Measurements from ENCODE around the gene PFKFB2.
"Not testable (repeated sequence)": the region's sequence is repeated elsewhere in the genome, so short reads cannot be mapped to it uniquely, and the experiment has no call there.

Gene PFKFB2

DNA sequence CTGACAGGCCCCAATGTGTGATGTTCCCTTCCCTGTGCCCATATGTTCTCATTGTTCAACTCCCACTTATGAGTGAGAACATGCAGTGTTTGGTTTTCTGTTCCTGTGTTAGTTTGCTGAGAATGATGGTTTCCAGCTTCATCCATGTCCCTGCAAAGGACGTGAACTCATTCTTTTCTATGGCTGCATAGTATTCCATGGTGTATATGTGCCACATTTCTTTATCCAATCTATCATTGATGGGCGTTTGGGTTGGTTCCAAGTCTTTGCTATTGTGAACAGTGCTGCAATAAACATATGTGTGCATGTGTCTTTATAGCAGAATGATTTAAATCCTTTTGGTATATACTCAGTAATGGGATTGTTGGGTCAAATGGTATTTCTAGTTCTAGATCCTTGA, 11.7 kb upstream of the PFKFB2 start:
- DNase-seq = not testable (repeated sequence)

DNA sequence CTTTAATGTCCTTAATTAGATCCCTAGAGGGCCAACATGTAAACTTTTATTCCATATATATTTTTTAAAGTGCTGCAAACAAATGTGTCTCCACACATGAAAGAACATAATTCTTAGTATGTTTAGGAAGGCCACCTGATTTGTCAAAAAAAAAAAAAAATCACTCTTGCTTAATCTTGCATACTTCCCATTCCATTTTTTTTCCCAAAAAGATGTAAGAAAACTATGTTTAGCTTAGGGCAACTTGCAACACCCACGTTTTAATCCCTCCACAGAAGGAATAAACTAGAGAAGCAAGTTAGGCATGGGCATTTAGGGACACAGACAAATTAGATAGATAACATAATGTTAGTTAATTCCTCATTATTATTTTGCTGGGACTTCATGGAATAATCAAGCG, 7.6 kb upstream of the PFKFB2 start:
- no peak for DNase-seq

DNA sequence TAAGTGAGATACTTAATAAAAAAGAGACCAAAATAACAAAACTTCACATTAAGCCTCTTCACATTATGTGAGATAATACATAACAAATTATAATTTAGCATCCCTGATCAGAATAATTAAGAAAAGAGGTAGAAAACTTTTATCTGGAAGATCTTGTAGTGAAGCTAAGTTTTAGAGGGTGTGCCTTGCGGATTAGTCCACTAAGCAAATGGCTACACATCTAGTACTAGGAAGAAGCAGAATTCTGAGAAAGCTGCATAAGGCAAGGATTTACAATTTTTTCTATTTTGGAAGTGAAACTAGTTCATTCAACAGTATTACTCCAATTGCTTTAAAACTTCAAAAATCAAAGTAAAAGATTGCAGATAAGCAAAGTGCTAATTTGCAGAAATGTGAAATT, 5.6 kb upstream of the PFKFB2 start:
- DNase-seq = no peak

DNA sequence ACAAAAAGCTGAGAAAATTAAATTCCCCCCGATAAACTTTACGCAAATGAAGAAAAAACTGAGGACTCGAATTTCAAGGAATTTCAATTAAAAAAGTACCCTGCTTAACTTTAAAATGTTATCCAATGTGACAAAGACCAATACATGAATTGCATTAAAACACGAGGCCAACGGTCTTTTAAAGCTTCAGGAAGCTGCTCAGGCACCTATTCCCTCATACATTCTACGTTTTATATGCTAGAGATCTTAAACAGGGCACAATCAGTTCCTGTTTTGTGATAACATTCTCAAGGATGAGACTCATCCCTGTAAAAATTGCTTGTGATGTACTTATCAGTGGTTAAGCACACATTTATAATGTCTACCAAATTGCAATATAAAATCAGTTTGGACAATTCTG, 5.0 kb upstream of the PFKFB2 start:
- no peak for DNase-seq

DNA sequence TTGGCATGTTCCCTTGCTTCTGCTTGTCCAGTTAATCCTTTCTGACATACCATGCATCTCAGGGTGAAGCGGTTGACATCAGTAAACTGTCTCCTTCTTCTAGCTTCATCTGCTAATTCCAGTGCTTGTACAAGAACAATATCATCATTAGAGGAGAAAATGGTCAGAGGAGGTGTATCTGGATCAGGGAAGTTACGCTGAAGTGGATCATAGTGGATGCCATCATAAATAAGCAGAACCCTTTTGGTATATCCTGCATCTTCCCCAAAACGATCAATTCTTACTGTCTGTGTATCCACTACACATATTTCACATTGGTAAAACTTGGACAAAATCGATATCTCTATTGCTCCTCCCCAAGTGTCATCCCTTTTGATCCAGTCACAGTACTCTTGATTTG, 4.0 kb upstream of the PFKFB2 start:
- DNase-seq = peak; percentile 9

DNA sequence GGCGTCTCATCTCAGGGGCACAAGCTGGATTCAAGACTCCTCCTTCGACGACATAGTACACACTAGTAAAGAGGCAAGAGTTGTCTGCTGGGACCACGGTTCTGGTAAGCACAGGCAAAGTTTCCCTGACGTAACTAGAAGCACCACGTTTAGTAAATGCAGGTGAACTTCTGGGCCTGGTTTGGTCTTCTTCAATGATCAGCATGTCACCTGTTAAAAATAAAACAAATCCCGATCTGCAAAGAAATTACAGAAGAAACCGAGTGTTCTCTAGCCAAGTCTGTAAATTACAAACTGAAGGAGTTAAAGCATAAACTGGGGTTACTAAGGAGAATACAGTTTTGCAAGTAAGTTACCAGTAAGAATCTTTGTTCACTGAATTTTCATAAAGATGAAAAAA, 3.6 kb upstream of the PFKFB2 start:
- DNase-seq = peak; percentile 17

DNA sequence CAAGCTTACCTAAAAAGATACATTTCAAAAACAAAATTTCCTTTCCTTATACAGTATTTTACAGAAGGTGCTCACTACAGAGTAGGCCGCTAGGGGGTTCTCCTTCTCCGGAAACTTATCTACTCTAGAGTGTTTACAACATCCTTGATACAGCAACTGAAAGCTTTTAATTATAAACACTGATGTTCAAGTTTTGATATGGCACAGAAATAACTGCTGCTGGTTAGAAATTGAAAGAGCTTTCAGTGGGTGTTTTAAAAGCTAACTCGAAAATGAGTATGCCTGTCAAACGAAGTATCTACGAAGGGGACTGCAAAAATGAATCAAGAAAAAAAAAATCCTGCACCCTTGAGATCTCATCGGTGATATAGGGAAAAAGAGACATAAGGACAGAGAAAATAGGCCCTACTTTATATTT, 3.1 kb upstream of the PFKFB2 start:
- DNase-seq = peak; percentile 55

DNA sequence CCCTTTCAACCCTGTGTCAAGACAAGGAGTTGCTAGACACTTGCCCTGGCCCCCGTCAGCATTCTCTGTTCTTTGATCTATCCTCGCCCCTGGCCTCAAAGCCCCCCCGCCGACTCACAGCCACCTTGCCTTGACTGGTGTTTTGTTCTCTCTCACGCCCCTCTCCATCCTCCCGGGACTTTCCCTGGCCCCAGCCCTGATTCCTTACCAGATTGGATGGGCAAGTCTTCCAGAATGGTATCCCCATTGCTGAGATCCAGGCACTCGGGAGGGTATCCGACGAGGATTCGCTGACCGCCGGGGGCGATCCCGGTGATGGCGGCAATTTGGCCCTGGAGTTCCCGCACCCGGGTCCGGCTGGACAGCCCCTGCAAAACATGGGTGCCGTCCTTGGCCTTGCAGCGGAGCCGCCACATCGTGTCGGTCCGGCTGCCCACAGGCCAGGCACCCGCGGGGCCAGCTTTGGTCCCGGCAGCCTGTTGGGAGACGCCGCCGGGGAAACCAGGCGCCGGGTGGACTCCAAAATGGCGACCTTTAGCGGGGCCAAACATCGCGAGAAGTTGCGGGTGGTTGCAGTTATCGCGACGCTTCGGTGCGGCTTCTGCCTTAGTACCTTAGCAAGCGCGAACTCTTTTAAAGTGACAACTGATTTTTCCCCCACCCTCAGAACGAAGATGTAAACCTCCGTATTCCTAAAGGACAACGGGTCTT, 2.4 kb upstream of the PFKFB2 start:
- DNase-seq = peak; percentile 94

DNA sequence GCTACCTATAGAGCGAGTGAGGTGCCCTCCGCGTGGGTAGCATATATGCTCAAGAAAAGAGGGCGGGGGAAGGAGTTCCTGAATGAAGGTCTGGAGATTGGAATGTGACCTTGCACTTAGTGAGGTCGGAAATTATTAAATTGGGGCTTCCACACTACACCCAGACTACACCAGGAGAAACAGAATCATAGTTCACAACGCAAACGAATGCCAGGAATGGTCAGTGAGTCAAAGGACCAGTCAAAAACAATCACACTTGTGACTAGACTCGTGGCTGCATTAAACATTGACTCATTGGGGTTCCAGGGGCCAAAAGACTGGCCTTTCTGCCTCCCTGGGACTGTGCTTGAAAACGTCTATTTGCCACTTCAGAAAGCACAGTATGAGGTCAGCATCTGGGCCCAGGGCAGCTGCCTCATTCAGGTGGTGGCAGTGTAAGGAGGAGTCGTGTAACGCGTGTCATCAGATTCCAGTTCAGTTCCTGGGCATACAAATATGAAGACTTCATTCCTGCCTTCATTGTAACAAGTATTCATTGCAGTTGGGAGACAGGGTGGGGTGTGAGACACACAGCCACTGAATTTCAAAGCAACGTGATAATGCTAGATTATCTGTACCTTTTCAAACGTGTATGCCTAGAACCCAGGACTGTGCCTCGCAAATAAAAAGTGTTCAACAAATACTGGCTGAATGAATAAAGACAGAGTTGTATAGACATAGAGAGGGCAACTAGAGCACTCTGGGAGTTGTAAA, 1.7 kb upstream of the PFKFB2 start, which contains the start of gene YOD1:
Gene YOD1, minus strand, starts transcription at position 18 of the 753 bp plus-strand sequence. CDS start 178 bp downstream, outside the sequence.
- DNase-seq = peak; percentile 66

DNA sequence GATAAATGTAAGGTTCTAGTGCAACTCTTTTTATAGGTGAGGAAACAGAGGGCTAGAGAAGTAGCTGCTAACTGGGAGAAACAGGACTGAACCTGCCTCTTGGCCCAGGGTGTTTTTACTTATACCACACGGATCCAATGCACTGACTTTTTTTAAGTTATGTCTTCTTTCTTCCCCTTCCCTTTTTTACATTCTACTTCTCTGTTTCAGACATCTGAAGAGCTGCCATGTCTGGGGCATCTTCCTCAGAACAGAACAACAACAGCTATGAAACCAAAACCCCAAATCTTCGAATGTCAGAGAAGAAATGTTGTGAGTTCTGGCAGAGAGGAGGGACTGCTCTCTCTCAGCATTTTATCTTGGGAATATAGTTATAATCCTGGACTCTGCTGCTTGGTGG, 1.4 kb downstream of the PFKFB2 start:
- DNase-seq = peak; percentile 10

DNA sequence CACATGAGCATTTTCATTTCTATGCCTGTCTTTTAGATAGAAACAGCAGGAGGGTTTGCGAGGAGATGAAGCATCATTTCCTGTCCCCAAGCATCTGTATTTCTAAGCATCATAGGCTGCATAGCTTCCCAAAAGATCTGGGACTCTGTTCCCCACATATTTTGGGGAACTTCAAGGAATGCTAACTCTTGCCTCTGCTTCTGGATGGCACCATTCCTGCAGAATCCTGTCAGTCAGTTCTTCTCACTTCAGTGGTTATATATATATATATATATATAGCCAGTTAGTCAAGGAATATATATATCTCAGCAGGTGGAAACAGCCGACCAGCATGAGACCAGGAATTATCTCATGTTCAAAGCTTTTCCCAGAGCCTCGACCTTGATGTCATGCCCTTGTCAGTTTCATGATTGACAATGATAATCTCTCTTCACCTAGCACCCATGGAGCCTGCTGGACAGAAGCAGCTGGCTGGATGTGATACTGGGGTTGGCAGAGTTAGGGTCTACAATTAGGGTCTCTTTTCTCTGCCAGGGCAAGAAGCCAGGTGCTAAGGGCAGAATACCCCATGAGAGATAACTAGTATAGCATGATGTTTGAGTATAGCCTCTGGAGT, 2.4 kb downstream of the PFKFB2 start:
- DNase-seq = peak; percentile 27

DNA sequence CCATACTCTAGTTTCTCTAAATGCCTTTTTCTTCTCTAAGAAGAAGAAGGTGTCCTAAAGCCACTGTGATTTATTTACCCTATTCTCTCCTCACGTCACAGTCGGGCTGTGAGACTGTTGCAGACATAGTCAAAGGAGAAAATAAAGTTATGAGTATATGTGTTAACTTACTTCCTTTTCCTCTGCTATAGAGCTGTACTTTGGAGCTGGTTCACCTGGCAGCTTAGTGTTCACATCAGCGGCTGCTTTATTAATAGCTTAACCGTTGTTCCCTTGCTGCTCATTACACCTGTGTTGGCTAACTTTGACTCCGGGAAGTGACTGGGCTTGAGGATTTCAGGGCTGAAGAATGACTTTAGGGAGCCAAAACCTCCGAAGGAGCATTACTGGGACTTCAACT, 3.6 kb downstream of the PFKFB2 start:
- peak; percentile 4 for DNase-seq

DNA sequence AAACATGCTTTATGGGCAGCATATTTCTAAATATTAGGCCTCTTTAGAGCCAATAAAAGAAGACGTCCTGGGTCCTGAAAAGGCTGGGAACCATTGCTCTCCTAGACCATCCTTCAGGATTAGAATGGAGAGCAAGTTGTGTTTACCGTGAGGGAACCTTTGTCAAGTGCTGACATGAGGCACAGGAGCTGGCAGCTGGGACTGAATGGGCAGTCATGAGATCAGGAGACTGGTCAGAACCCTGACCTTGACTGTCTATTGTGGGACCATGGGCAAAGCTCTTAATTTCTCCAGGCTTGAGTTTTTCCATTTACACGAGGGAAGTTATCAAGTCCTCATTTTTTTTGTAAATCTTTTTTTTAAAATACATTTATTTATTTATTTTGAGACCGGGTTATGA, 5.2 kb downstream of the PFKFB2 start:
- DNase-seq = peak; percentile 16

DNA sequence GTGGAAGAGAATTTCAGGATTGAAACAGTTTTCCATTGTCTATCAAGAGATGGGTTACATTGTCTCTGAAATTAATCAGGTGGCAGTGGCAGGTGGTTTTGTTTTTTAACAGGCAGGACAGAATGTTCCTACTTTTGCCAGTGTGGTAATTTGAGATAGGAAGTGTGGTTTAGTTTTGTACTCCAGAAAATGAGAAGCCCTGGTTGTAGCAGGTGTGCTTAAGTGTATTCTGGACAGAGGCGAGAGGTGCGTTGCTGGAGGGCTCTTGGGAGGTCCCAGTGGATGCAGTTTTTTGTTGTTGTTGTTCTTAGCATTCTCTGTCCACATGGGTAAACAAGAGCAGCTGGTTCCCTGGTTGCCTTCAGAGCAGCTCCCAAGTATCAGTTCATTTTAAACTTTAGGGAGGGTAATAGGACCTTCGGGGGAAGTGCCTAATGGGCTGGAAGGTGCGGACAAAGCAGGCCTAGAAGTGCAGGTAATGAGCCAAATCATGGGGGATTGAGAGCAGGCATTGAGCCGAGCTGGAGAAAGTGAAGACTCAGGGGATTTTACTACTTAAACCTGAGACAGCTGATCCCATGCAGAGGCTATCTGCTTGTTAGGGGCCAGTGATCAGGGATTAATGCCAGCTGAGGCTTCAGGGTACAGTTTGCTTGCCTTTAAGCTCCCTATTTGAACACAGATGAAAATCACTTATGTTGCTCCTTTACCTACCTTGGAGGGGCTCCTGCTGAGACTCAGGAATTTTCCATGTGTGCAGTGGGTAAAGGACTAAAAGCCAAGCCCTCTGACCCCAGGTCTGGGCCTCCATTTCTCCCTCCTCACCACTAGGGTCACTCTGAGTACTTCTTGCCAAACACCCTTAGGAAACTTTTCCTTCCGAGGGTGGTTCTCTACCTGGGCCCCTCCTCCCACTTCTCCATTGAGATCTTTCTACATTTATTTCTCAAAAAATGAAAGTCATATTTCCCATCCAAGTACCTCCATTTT, 6.1 kb downstream of the PFKFB2 start:
- DNase-seq = peak; percentile 54

DNA sequence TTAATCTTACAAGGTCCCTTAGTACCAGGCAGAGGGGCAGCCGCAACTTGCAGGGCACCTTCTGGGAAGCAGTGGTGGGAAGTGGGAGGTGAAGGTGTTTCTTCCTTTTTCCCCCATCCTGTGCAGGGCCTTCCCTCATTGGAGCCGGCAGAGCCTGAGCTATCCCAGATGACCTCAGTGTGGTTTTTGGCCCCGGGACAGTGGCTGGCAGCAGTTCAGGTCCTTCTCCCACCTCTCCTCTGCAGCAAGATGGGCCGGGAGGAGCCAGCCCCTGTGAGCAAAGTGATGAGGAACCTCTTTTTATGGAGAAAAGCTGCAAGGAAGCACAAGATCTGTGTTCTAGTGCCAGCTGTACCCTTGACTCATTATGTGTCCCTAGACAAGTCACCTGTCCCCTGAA, 6.8 kb downstream of the PFKFB2 start:
- DNase-seq = peak; percentile 32

DNA sequence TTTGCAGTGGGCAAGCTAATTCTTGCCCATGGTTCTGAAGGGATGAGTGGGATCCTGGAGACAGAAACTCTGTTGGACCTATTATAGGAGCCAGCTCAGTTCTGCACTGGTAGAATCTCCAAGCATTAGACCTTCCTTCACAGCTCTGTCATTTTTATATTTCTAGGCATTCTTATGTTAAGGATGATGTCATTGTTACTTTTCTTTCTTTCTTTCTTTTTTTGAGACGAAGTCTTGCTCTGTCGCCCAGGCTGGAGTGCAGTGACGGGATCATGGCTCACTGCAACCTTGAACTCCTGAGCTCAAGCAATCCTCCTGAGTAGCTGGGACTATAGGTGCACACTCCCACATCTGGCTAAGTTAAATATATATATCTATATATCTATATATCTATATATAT, 7.5 kb downstream of the PFKFB2 start:
- DNase-seq = peak; percentile 4

DNA sequence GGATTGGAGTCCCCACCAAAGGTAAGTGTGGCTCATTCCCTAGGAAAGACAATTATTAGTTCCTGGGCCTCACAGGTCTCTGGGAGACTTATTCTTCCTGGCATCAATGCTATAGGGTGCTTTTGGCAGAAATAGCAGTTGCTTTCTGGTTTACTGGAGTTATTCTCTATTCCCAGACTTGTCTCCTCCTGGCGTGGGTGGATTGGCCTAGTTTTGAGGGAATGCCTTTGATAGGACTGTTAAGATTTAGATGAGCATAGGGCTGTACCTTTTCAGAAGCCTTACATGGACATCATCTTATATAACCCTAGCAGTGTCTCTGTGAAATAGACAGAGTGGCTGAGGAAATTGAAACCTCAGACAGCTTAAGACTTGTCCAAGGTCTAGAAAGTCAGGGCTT, 9.0 kb downstream of the PFKFB2 start:
- peak; percentile 17 for DNase-seq

DNA sequence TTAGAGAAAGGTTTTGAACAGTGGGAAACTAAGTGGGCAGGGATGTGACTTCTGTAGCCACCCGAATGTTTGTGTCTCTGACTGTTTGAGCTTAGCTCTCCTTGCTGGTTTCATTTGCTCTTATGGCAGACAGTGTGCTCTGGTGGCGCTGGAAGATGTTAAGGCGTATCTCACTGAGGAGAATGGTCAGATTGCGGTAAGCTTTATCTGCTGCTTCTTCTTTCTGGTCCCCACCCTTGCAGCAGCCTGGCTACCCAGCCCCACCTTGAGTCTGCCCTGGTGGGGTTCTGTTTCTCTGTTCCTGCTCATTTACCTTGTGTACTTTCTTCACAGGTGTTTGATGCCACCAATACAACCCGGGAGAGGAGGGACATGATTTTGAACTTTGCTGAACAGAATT, 9.9 kb downstream of the PFKFB2 start:
- peak; percentile 21 for DNase-seq

DNA sequence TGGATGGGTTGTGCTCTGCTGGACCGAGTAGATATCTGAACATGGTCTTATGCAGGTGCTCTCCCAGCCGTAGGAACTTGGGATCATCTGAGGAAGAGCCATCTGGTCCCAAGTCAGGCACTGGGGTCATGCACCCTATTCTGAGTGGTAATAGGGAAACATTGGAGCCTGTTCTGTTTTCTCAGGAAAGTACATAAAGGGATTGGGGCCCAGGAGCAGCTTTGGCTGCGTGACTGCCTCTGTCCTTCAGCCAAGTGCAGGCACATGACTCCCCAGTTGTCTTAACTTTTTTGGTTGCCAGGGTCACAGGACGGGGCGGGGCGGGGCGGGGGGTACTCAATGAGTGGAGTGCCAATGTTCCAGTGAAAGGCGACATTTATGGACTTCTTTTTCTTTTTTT, 11.5 kb downstream of the PFKFB2 start:
- DNase-seq = peak; percentile 32

DNA sequence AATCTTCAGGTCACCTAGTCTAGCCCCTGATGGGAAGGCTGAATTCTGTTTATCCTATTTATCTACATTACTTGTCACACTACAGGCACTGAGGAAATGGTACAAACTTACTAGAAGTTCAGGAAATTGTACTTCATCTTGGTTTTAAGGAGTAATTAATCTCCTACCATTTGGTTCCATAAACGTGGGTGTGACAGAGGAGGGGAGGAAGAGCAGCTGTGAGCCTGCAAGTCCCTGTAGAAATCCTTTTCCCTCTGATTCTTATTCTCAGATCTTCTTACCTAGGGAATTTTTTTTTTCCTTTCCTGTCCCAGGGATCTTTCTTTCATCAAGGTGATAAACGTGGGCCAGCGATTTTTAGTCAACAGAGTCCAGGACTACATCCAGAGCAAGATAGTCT, 14.1 kb downstream of the PFKFB2 start:
- DNase-seq = no peak

DNA sequence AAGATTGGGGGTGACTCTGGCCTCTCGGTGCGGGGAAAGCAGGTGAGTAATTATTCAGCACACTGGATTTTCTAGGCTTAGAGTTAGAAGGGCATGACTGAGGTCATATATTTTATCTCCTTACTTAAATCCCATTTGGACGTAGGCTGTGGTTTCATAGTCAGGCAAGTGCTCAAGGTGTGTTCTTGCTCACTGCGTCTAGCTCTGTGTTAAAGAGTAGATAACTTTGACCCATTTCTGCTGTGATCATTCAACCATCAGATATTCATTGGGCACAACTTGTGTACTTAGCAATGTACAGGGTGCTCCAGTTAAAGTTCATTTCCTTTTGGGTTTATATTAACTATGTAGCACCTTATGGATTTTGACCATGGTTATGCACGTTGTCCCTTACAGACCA, 14.6 kb downstream of the PFKFB2 start:
- peak; percentile 2 for DNase-seq

DNA sequence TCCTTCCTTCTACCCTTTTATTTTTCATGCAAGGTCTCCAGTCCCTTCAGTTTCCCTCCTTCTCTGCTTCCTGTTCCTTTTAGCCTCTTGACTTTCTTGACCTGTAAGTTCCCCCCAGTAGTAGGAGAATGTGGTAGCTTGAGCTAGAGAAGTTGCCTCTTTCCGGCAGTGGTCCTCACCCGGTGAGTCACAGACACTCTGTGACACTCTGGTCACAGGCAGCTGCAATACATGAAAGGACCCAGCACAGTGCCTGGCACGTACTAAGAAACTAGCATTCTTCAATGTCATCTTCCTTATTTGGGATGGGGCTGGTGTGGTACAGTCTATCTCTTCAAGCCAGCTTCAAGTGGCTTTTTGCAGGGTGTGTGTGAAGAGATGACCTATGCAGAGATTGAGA, 16.0 kb downstream of the PFKFB2 start:
- peak; percentile 3 for DNase-seq
